Adipocyte (in vitro differentiated cells): ENCODE measurements around the gene C5orf46.

Experiments used
- DNase-seq: peaks from one replicate; pipeline ENCODE4 v3.0.0-alpha.2; 2015; ENCODE audit warnings: low read depth
- H3K27me3 ChIP-seq: replicated peaks from 2 replicates; pipeline ENCODE4 v1.7.0; 2013; ENCODE audit warnings: mild to moderate bottlenecking, low read length, moderate library complexity; ENCODE audit not compliant: control insufficient read depth, insufficient read depth
- H3K36me3 ChIP-seq: 2 replicates; pipeline ENCODE4 v1.7.0; 2013; ENCODE audit warnings: low read length, mild to moderate bottlenecking, moderate library complexity; ENCODE audit not compliant: control insufficient read depth, insufficient read depth, severe bottlenecking
- H3K4me1 ChIP-seq: 2 replicates; pipeline ENCODE4 v1.7.0; 2013; ENCODE audit warnings: mild to moderate bottlenecking, low read length, moderate library complexity; ENCODE audit not compliant: control insufficient read depth, insufficient read depth
- H3K4me3 ChIP-seq: 2 replicates; pipeline ENCODE4 v1.7.0; 2013; ENCODE audit warnings: mild to moderate bottlenecking, low read length, moderate library complexity
- H3K9ac ChIP-seq: 2 replicates; pipeline ENCODE4 v1.7.0; 2013; ENCODE audit warnings: mild to moderate bottlenecking, low read length, moderate library complexity
- H3K9me3 ChIP-seq: 2 replicates; pipeline ENCODE4 v1.7.0; 2013; ENCODE audit warnings: mild to moderate bottlenecking, low read length, moderate library complexity; ENCODE audit not compliant: control insufficient read depth

Gene C5orf46

DNA sequence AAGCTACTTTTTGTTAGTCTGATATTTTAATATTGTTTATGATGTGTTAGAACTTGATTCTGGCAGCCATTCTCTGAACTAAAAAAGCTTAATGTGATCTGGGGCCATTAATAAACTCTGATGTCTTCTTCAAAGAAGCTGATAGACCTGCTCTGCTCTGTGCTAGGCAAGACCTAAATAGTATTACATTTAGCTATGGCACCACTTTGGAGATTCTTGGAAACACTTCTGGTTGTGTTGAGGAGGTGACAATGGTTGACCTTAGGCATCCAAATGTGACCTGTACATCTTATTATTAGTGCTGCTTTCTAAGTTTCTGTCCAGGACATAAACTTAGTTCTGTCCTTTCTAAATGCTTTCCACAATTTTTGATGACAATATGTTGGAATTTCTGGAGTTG, 49.5 kb downstream of the C5orf46 start:
- no peak for DNase-seq

DNA sequence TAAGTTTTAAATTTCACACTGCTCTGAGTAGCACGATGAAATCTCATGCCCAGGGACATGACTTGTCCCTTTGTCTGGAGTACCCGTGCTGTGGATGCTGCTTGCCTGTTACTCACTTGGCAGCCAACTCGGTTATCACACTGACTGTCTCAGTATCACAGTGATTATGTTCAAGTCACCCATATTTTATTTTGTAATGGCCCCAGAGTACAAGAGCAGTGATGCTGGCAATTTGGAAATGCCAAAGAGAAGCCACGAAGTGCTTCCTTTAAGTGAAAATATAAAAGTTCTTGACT, 50.6 kb downstream of the C5orf46 start:
- peak; percentile 8 for DNase-seq
- H3K36me3 ChIP-seq, result no peaks in the 10 kb centered on the region

More for the DNA sequence above, 49.5 kb downstream of the C5orf46 start:
- Histone ChIP-seq H3K4me3 (no peak overlapping the region), H3K36me3 (no peaks in the 10 kb centered on the region), H3K9ac (no peak overlapping the region), H3K4me1 (peaks cover 11% of the 10 kb centered on the region), H3K9me3 (no peaks in the 10 kb centered on the region), H3K27me3 (peaks cover 16% of the 10 kb centered on the region)

DNA sequence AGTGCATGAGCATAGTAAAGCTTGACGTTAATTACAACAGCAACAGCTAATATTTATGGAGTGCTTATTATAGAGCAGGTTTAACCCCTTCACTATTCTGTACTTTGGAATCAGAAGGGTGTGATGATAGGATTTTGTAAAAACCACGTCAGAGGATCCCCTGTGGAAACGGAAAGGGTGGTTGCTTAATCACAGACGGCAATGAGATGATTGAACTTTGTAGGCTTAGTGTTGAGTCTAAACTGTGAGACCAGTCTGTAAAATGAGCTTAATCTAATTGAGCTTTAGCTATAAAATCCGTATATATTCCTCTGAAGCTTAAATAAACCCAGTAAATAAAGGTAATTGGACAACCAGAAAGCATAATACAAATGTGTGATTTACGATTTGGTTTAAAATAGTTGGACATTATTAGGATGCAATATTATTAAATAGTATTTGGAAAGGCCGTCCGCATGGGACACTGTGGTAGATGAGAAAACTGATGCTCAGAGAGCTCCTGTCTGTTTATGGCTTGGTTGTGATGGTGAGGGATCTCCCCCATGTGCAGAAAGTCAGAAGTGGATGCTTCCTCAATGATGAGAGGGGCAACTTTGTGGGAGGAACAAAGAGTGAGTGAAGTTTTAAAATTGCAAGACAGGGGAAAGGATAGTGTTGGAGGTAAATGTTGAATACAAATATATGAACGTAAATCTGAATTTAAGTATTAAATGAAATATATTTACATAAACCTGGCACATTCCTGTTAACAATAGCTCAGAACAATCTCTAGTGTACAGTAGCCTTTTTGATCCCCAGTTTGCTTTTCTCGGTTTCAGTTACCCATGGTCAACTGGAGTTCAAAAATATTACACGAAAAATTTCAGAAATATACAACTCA, 51.2 kb downstream of the C5orf46 start:
- no peak for DNase-seq
- Histone ChIP-seq H3K4me3 (no peak overlapping the region), H3K4me1 (peaks cover 11% of the 10 kb centered on the region), H3K36me3 (no peaks in the 10 kb centered on the region), H3K9me3 (no peaks in the 10 kb centered on the region), H3K27me3 (peaks cover 20% of the 10 kb centered on the region), H3K9ac (no peak overlapping the region)

More for the DNA sequence above, 50.6 kb downstream of the C5orf46 start:
- H3K9me3 ChIP-seq, result no peaks in the 10 kb centered on the region
- peaks cover 20% of the 10 kb centered on the region for H3K27me3 ChIP-seq
- H3K4me1 ChIP-seq, result peaks cover 11% of the 10 kb centered on the region
- H3K9ac ChIP-seq, result no peak overlapping the region
- no peak overlapping the region for H3K4me3 ChIP-seq

DNA sequence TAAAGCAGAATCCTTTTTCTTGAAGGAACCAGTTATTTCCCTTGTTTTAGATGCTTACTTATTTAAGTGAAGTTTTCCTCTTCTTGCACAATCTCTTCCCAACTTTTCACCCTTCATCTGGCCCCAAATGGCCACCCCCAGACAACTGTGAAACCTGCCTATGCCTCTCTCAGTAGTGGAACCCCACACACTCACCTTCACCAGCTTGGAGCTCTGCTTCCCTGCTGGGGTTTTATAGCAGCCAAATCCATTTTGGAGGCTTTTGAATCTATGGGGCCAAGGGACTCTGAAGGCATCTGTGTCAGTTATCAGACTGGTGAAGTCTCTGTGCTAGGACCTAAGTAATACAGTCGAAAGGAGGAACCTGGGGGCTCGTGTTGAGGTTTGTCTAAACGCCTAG, 52.0 kb downstream of the C5orf46 start:
- H3K4me1 ChIP-seq, result peaks cover 11% of the 10 kb centered on the region
- peaks cover 27% of the 10 kb centered on the region for H3K27me3 ChIP-seq
- no peaks in the 10 kb centered on the region for H3K9me3 ChIP-seq
- no peak overlapping the region for H3K9ac ChIP-seq
- H3K4me3 ChIP-seq, result no peak overlapping the region
- H3K36me3 ChIP-seq, result no peaks in the 10 kb centered on the region
- DNase-seq, result no peak

DNA sequence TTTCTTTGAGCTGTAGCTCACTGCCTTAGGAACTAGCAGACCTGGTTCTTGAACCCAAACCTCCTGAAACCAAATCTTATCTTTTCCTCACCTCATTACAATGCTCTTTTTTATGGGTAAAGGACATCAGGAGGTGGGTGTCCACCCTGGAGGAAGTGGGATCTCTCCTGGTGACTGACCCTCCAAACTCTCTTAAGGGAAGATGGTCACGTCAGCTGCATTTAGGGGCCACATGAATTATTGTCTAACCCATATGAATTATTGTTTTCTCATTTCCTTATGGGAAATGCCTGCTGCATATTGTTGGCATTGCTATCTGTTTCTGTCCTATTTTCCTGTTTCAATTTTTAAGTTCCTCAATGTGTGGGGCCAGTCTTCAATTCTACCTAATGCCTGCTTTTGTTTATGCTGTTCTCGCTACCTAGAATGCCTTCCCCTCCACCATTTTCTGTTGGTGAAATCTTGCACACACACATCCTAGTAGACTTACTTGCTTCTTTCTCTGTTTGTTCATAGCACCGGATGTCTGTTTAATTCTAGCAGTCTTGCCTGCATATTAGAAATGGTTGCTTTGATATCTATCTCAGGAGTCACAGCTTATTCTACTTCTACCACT, 52.9 kb downstream of the C5orf46 start:
- Histone ChIP-seq H3K36me3 (no peaks in the 10 kb centered on the region), H3K4me3 (no peak overlapping the region), H3K9me3 (no peaks in the 10 kb centered on the region), H3K27me3 (peaks cover 29% of the 10 kb centered on the region), H3K9ac (no peak overlapping the region), H3K4me1 (peaks cover 11% of the 10 kb centered on the region)
- no peak for DNase-seq

DNA sequence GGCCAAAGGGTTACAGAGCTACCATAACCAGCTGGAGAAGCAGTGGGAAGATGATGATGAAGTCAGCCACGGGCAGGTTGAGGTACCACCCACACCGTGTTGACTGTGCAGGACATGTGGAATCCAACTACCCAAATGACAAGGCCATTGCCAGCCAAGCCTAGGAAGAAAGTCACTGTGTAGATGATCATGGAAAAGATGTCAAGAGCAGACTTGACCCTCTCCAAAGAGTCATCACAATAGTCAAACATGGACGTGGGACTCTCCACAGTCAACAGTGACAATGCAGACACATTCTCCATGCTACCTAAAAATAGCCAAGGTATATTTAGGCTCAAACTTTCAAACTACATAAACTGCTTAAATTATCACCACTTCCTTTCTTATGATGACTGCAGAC, 54.0 kb downstream of the C5orf46 start:
- peaks cover 32% of the 10 kb centered on the region for H3K27me3 ChIP-seq
- no peak for DNase-seq
- no peak overlapping the region for H3K4me3 ChIP-seq
- H3K9ac ChIP-seq, result no peak overlapping the region
- H3K36me3 ChIP-seq, result no peaks in the 10 kb centered on the region
- no peaks in the 10 kb centered on the region for H3K9me3 ChIP-seq
- peaks cover 11% of the 10 kb centered on the region for H3K4me1 ChIP-seq

DNA sequence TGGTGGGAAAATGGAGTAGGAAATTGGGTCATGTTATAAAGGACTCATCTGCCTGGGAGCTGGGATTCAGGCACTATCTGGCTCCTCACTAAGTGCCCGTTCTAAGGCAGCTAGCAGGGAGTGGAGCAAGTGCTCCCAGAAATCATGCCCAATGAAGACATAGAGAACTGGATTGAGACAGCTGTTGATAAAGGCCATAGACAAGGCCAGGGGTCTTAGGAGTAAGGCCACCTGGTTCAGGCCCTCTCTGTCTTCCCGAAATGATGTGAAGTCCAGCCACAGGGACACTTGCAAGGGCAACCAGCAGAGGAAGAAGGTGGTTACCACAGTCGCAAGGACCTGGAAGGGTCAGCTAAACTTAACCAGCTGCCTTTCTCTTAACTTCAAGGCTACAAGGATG, 54.8 kb downstream of the C5orf46 start:
- Histone ChIP-seq H3K9ac (no peak overlapping the region), H3K36me3 (no peaks in the 10 kb centered on the region), H3K4me1 (peaks cover 11% of the 10 kb centered on the region), H3K27me3 (peaks cover 37% of the 10 kb centered on the region), H3K4me3 (no peak overlapping the region), H3K9me3 (no peaks in the 10 kb centered on the region)
- DNase-seq, result no peak

DNA sequence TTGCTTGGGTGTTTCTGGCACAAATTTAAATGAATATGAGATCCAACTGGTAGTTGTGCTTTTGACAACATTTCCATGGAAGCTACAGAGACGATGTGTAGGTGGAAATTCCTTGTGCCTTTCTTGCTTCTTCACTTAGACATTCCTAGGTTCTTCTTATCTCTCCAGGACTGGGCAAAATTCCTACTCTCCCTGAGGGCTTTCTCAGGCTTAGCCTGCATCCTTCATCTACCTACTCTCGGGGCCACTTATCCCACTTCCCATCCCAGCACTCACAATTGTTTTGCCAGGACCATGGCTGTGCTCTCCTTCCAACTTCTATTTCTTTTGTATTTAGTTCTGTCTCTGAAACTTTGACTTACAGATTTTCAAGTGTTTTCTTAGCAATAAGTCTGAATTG, 57.1 kb downstream of the C5orf46 start:
- H3K9ac ChIP-seq, result no peak overlapping the region
- H3K36me3 ChIP-seq, result no peaks in the 10 kb centered on the region
- no peak for DNase-seq
- H3K4me3 ChIP-seq, result no peak overlapping the region
- no peaks in the 10 kb centered on the region for H3K4me1 ChIP-seq
- H3K27me3 ChIP-seq, result peaks cover 40% of the 10 kb centered on the region
- H3K9me3 ChIP-seq, result no peaks in the 10 kb centered on the region

DNA sequence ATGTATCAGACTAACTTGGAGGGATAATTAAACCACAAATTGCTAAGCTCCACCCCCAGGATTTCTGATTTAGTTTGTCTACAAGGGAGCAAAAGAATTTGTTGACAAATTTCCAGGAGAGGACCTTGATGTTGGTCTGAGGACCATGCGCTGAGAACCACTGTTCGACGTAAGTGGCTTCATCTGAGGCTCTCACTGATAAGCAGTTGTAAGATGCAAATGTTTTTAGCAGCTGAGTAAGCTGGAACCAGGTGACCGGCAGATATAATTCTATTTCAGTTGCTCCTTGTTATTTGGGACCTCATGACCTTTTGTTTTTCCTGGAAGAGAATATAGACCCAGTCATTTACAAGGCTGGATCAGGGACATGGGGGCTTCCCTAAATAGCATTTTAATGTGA, 60.7 kb downstream of the C5orf46 start:
- no peaks in the 10 kb centered on the region for H3K36me3 ChIP-seq
- no peak overlapping the region for H3K4me3 ChIP-seq
- H3K9ac ChIP-seq, result no peak overlapping the region
- DNase-seq, result no peak
- peaks cover 41% of the 10 kb centered on the region for H3K27me3 ChIP-seq
- no peaks in the 10 kb centered on the region for H3K9me3 ChIP-seq
- no peaks in the 10 kb centered on the region for H3K4me1 ChIP-seq

DNA sequence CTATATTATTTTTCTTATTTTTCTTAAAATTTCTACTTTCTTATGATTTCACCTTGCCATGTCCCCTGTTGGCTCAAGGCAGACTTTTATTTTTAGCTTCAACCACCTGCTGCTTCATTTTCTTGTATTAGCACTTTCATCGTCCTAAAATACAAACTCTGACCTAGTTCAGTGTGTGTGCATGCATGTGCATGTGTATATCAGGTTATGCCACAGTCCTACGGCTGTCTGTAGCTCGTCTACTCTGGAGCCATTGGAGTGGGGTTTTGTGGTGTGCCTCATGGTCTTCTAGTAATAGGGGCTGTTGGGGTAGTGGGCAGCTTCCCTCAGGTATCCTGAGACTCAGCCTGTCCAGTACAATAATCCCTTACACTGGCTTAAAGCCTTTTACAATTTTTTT, 61.5 kb downstream of the C5orf46 start:
- H3K36me3 ChIP-seq, result no peaks in the 10 kb centered on the region
- no peak for DNase-seq
- no peak overlapping the region for H3K4me3 ChIP-seq
- no peaks in the 10 kb centered on the region for H3K9me3 ChIP-seq
- no peak overlapping the region for H3K9ac ChIP-seq
- peaks cover 39% of the 10 kb centered on the region for H3K27me3 ChIP-seq
- no peaks in the 10 kb centered on the region for H3K4me1 ChIP-seq

DNA sequence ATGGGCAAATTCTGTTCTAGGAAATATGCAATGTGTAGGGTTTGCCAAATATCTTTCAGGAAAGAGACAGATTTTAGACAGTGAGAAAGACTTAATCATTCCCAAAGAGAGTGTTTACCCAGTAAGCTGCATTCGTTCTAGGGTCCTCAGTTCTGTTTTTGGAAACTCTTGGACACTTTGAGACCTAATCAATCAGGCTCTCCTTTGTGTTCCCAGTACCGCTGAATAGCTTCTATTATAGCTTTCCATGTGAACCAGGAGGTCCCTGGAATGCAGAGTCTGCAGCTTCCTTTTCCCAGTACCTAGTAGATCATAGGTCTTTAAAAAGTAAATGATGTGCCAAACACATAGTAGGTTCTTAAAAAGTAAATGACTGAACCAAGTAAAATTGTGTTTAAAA, 63.5 kb downstream of the C5orf46 start:
- H3K9me3 ChIP-seq, result no peaks in the 10 kb centered on the region
- no peaks in the 10 kb centered on the region for H3K4me1 ChIP-seq
- H3K4me3 ChIP-seq, result no peak overlapping the region
- no peak overlapping the region for H3K9ac ChIP-seq
- no peaks in the 10 kb centered on the region for H3K36me3 ChIP-seq
- no peak for DNase-seq
- peaks cover 32% of the 10 kb centered on the region for H3K27me3 ChIP-seq
